22Rv1 (cell line): ENCODE measurements around the gene BBIP1.

ENCODE experiments used
- H3K27ac ChIP-seq: fragments of 450-650 bp; 2 replicates; pipeline ENCODE4 v1.5.1; 2017
- ZFX ChIP-seq: fragments of 450-650 bp; IDR thresholded peaks from 2 replicates; pipeline ENCODE4 v1.6.1; 2017; ENCODE audit warnings: antibody characterized with exemption, borderline replicate concordance
- TF ChIP-seq, protein P1 (sequence below): fragments of 450-650 bp; IDR thresholded peaks from 2 replicates; pipeline ENCODE4 v1.5.1; 2017; ENCODE audit warnings: mild to moderate bottlenecking

Gene BBIP1

DNA sequence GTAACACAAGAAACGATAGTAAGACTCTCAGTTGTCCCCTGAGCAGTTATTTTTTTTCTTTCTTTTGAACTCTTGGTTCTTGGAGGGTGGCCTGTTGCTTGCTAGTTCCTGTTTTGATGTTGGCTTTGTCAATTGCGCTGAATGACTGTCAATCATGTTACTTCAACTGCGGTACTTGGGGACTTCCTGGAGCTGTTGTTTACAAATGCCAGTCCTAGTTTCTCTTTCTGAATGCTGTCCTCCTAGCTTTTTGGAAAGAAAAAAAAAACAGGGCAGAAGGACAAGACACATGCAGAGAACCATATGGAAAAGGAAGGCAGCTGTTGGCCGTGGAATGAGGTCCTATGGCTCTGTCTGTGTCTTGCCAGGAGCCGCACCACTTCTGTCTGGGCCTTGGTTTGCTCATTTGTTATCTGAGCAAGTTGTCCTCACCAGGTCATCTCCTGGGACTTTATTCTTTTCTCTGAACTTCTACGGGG, 54.3 kb downstream of the BBIP1 start:
- TF ChIP-seq ZFX, result no peak
- TF ChIP-seq, protein P1, sequence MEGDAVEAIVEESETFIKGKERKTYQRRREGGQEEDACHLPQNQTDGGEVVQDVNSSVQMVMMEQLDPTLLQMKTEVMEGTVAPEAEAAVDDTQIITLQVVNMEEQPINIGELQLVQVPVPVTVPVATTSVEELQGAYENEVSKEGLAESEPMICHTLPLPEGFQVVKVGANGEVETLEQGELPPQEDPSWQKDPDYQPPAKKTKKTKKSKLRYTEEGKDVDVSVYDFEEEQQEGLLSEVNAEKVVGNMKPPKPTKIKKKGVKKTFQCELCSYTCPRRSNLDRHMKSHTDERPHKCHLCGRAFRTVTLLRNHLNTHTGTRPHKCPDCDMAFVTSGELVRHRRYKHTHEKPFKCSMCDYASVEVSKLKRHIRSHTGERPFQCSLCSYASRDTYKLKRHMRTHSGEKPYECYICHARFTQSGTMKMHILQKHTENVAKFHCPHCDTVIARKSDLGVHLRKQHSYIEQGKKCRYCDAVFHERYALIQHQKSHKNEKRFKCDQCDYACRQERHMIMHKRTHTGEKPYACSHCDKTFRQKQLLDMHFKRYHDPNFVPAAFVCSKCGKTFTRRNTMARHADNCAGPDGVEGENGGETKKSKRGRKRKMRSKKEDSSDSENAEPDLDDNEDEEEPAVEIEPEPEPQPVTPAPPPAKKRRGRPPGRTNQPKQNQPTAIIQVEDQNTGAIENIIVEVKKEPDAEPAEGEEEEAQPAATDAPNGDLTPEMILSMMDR, result no peak
- no peak overlapping the region for H3K27ac ChIP-seq

DNA sequence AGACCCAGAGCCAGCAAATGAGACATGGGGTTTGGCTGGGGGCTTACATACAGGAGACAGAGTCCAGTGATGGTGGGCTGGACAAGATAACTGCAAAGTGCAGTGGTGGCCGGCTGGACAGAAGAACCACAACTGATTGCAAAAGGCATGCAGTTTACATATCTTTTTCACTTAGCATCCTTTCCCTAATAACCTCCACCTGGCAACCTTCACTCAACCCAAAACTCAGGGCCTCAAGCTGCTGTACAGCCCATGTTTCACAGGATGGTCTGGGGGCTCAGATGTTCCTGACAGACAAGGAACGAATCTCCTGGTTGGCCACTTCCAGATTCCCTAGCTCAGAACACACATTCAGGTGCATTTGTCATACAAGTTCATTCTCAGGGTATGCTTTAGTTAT, 55.0 kb downstream of the BBIP1 start:
- no peak overlapping the region for H3K27ac ChIP-seq
- TF ChIP-seq ZFX, result no peak
- TF ChIP-seq, protein P1, result no peak

DNA sequence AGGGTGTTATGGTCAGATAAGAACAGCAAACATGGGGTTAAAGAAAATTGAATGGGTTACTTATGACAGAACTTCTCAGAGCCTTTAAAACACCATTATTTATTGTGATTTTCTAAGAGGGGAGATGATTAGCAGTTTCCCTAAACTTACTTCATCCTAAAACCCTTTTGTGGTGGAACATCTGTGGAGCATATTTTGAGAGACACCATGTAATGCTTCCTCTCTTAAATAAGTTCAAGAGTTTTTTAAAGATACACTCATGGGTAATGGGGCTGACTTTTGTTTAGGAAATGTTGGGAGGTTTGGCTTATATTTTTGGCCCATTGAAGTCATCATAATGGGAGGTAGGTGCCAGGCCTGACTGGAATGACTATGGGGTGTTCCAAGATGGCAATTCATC, 55.6 kb downstream of the BBIP1 start:
- TF ChIP-seq, protein P1, result no peak
- TF ChIP-seq ZFX, result no peak
- no peak overlapping the region for H3K27ac ChIP-seq

DNA sequence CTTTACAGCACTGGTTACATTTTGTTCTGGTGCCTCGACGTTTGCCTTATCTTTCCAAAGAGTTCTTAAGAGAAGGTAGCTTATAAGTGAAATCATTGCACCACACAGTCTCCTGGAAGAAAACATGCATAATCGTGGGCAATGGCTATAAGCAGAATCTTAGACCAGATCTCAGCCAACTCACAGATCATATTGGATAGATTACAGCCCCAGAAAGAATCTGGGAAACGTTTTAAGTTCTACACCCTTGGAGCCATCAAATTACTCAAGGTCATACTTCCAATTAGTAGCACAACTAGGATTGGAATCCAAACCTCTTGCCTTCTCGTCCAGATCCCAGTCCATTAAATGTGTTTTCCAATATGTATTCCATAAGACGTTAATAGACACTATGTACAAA, 56.0 kb downstream of the BBIP1 start:
- H3K27ac ChIP-seq, result no peak overlapping the region
- no peak for TF ChIP-seq ZFX
- TF ChIP-seq, protein P1, result no peak

- TF ChIP-seq, protein P1, result no peak
- TF ChIP-seq ZFX, result no peak
- H3K27ac ChIP-seq, result no peak overlapping the region
Measured at GRCh38 chr10:110861930-110862649, 56.9 kb downstream of the BBIP1 start.

- no peak overlapping the region for H3K27ac ChIP-seq
Measured at GRCh38 chr10:110861476-110861875, 57.5 kb downstream of the BBIP1 start.

More at GRCh38 chr10:110861476-110861875, 57.5 kb downstream of the BBIP1 start:
- TF ChIP-seq ZFX, result no peak
- TF ChIP-seq, protein P1, result no peak
